ENCODE data around the gene PRSS8. TPM values are rescaled to one million over a fixed set of nuclear protein-coding genes. Genes with fewer than 3 reads are reported as not detected.
"Not testable (repeated sequence)": the region's sequence is repeated elsewhere in the genome, so short reads cannot be mapped to it uniquely, and the experiment has no call there.

The PRSS8 gene
- total RNA-seq, 4 donors from 2014 or later: 42.1 to 89.9 (median 72.8) TPM

DNA sequence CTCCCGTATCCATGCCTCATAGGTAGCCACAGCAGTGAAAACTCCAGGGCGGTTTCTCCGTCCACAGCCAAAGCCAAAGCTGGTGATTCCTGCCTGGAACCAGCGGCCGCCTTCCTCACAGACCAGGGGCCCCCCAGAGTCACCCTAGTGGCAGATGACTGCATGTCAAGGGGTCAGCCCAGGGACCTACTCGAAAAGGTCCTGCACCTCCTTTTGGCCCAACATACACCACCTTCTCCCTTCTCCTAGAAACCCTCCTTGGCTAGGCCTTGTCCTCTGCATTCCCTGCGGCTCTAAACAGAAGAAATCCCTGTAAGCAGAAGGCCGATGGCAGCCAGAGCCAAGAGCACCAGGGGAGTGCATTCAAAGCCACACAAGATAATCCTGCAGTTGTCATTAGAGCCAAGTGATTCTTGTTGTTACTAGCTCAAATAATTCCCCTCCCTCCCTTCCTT is 8.2 kb upstream of the PRSS8 start:
- WGBS, 2 donors: 91 to 94% methylated on average over 8 of the region's 8 CpGs
- intact Hi-C loops (cut with DNase I): loop anchor here (10.0 kb wide), 1 partner anchor 159 kb away; the partner anchor contains the start of gene HSD3B7
- DNase-seq: no peak

DNA sequence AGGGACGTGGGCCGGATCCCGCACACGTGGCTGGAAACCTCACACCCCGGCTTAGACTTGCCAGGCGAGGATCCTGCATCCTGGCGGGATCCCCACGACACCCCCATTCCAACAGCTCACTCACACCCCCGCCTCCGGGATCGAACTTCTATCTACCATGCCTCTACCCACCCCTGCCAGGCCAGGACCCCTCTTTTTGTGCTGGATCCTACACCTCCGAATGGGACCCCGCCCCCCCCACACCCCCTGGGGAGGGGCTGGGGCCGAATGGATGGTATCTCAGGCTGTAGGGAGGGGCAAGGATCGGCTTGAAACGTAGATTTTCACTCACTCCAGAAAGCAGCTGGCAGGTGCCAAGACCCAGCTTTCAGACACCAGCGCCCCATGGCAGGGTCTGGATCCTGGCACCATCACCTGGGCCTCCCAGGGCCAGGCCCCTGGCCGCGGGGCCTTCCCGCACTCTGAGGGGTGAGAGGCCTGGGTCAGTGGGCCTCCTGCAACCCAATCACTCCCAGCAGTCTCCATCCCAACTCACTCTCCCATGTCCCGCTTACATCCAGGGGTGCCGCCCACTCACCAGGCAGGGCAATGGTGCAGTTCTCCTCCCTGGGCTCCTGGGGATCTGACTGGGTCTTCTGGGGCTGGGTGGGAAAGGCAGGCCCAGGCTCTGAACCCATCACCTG is 7.6 kb upstream of the PRSS8 start:
- Histone ChIP-seq H3K4me3 (replicated peaks in 1 of 3) (peak overlapping the region in 1 of 3 donors; percentile 43), H3K9me3 (no peaks in the 10 kb centered on the region), H3K4me1 (peaks cover 17 to 33% of the 10 kb centered on the region in 2 donors), H3K36me3 (no peaks in the 10 kb centered on the region), H3K27me3 (no peaks in the 10 kb centered on the region), H3K27ac (peak overlapping the region in 1 of 3 donors; percentile 57)
- no peak for DNase-seq
- TF ChIP-seq, protein P1, sequence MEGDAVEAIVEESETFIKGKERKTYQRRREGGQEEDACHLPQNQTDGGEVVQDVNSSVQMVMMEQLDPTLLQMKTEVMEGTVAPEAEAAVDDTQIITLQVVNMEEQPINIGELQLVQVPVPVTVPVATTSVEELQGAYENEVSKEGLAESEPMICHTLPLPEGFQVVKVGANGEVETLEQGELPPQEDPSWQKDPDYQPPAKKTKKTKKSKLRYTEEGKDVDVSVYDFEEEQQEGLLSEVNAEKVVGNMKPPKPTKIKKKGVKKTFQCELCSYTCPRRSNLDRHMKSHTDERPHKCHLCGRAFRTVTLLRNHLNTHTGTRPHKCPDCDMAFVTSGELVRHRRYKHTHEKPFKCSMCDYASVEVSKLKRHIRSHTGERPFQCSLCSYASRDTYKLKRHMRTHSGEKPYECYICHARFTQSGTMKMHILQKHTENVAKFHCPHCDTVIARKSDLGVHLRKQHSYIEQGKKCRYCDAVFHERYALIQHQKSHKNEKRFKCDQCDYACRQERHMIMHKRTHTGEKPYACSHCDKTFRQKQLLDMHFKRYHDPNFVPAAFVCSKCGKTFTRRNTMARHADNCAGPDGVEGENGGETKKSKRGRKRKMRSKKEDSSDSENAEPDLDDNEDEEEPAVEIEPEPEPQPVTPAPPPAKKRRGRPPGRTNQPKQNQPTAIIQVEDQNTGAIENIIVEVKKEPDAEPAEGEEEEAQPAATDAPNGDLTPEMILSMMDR (IDR thresholded peaks at IDR 0.05): no peak
- TF ChIP-seq POLR2A (IDR thresholded peaks at IDR 0.05): no peak
- WGBS, 2 donors: 68 to 95% methylated on average over 7 to 17 of the region's 22 CpGs
- intact Hi-C loops (cut with DNase I): loop anchor here (10.0 kb wide), 1 partner anchor 158 kb away; the partner anchor contains the start of gene HSD3B7

More for the DNA sequence above, 8.2 kb upstream of the PRSS8 start:
- H3K27ac ChIP-seq: no peak overlapping the region
- no peaks in the 10 kb centered on the region for H3K36me3 ChIP-seq
- peaks cover 11 to 32% of the 10 kb centered on the region in 2 donors for H3K4me1 ChIP-seq
- no peak overlapping the region for H3K4me3 ChIP-seq (replicated peaks in 1 of 3)
- TF ChIP-seq POLR2A (IDR thresholded peaks at IDR 0.05): no peak
- TF ChIP-seq, protein P1 (IDR thresholded peaks at IDR 0.05): no peak
- no peaks in the 10 kb centered on the region for H3K9me3 ChIP-seq
- no peaks in the 10 kb centered on the region for H3K27me3 ChIP-seq

DNA sequence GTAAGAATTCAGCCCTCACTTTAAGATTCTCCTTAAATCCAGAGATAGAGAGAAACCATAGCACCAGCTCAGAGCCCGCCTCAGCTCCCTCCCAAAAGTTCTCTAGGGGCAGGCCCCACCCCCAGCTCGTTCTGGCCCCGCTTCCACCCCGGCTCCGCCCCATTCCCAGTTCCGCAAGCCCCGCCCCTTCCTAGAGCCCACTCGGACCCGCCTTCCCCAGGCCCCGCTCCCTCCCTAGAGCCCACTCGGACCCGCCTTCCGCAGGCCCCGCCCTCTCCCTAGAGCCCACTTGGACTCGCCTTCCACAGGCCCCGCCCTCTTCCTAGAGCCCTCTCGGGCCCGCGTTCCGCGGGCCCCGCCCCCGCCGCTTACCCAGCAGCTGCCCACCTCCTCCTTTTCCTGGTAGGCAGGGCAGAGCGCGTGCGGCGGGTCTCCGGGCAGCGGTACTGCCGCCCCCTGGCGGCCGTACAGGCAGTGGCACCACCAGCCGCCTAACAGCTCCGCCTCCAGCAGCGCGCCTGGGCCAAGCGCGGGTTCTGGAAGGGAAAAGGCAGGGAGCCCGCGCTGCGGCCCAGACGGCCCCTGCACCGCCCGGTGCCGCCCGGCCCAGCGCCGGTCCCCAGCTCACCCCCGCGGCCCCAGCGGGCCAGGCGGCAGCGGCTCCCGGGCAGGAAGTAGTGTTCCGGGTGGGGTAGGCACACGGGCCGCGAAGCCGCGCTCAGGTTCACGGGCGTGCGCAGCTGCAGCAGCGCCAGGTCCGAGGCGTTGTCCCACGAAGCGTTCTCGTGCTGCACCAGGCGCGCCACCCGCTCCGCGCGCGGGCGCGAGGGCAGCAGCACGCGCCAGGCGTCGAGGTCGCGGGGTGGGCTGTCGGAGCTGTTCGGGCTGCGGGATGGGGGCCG is 6.8 kb upstream of the PRSS8 start:
- peak; percentile 99 for DNase-seq
- TF ChIP-seq, protein P1 (IDR thresholded peaks at IDR 0.05): peak; percentile 75 to 99 (median 95)
- TF ChIP-seq POLR2A (IDR thresholded peaks at IDR 0.05): peak in 1 of 2 donors; percentile 53
- WGBS, 2 donors: 0 to 2% methylated on average over 23 to 42 of the region's 89 CpGs

DNA sequence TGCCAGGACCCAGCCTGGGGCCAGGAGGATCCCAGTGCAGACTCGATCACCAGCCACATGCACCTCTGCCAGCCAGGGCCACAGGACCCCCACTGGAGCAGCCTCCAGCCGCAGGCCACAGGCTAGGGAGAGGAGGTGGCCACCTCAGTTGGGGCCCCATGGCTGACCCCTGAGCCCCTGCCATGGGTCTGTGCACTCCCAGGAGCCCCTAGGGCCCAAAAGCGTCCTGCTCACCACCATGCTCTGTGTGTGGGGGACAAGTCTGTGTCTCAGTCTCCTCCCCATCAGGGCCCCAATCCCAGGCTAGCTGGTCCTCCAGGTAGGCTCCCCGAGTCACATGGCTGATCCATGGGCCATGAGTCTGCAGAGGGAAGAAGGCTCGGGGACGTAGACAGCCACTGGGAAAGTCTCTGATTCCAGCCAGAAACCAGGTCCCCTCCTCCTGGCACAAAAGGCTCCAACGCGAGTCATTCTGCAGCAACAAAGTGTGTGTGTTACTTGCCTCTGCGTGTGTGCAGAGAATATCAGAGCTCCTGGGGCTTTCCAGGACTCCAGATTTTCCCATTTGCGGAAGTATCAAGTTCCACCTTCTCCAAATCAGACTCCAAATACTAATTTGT is 6.1 kb upstream of the PRSS8 start:
- peak; percentile 55 to 59 for DNase-seq
- TF ChIP-seq, protein P1 (IDR thresholded peaks at IDR 0.05): no peak
- no peak for TF ChIP-seq POLR2A (IDR thresholded peaks at IDR 0.05)
- WGBS, 2 donors: 17 to 18% methylated on average over 8 of the region's 10 CpGs
- Histone ChIP-seq H3K36me3 (no peaks in the 10 kb centered on the region), H3K9me3 (no peaks in the 10 kb centered on the region), H3K27me3 (no peaks in the 10 kb centered on the region), H3K4me1 (peaks cover 21 to 36% of the 10 kb centered on the region in 2 donors), H3K27ac (peak overlapping the region; percentile 79 to 87 (median 86)), H3K4me3 (replicated peaks in 1 of 3) (peak overlapping the region in 1 of 3 donors; percentile 6)
- intact Hi-C loops (cut with DNase I): loop anchor here (10.0 kb wide), 1 partner anchor 157 kb away; the partner anchor contains the start of gene HSD3B7

More for the DNA sequence above, 6.8 kb upstream of the PRSS8 start:
- intact Hi-C loops (cut with DNase I): loop anchor here (10.0 kb wide), 1 partner anchor 158 kb away; the partner anchor contains the start of gene HSD3B7
- Histone ChIP-seq H3K4me3 (replicated peaks in 1 of 3) (peak overlapping the region in 1 of 3 donors; percentile 43), H3K27ac (peak overlapping the region; percentile 79 to 87 (median 86)), H3K9me3 (no peaks in the 10 kb centered on the region), H3K27me3 (no peaks in the 10 kb centered on the region), H3K36me3 (no peaks in the 10 kb centered on the region), H3K4me1 (peaks cover 21 to 36% of the 10 kb centered on the region in 2 donors)

DNA sequence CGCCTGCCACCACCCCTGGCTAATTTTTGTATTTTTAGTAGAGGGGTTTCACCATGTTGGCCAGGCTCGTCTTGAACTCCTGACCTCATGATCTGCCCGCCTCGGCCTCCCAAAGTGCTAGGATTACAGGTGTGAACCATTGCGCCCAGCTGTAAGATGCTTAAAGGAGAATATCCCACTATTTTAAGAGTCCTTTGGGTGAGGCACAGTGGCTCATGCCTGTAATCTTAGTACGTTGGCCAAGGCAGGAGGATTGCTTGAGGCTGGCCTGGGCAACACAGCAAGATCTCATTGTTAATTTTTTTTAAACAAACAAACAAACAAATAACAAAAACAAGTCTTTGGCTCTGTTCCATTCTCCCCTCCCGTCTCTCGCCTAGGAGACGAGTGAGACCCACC is 5.5 kb upstream of the PRSS8 start:
- not testable (repeated sequence) for H3K4me3 ChIP-seq (replicated peaks in 1 of 3); H3K9me3 ChIP-seq; H3K36me3 ChIP-seq; H3K27me3 ChIP-seq; DNase-seq
- H3K27ac ChIP-seq: peak overlapping the region; percentile 79 to 87 (median 86)
- 89 to 93% methylated on average over 9 of the region's 9 CpGs for WGBS, 2 donors
- peaks cover 25 to 40% of the 10 kb centered on the region in 2 donors for H3K4me1 ChIP-seq
- intact Hi-C loops (cut with DNase I): loop anchor here (10.0 kb wide), 1 partner anchor 156 kb away; the partner anchor contains the start of gene HSD3B7

Measured in thyroid gland (tissue), 4 donors.